DND-41 (cell line): Measurements from ENCODE around the gene TNS3.

Source experiments
- EZH2 ChIP-seq: IDR thresholded peaks from 3 replicates; pipeline ENCODE4 v1.6.1; 2012; ENCODE audit warnings: borderline replicate concordance, low read depth, mild to moderate bottlenecking, moderate library complexity, low read length, inconsistent platforms; ENCODE audit not compliant: severe bottlenecking
- TF ChIP-seq, protein P1 (sequence below): IDR thresholded peaks from 2 replicates; pipeline ENCODE4 v1.5.1; 2012; ENCODE audit warnings: borderline replicate concordance, low read length, moderate library complexity, mild to moderate bottlenecking; ENCODE audit not compliant: poor library complexity, severe bottlenecking; ENCODE audit errors: extremely low read depth

DNA sequence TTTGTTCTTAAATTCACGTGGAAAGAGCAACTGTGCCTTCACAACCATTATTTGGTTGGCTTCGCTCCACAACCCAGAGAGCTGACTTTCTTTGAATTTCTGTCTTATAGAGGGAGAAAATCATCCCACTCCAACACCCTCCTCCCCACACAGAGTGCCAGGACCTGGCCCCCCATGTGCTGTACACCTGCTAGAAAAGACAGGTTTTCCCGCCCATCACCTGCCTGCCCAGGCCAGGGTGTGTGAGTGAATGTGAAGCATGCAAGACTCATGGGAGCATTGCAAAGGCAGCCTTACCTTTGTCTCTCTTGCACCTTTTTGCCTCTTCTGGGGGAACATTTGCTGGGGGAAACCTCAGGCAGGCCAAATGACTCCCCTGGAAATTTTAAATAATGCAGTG, 319.0 kb downstream of the TNS3 start:
- TF ChIP-seq, protein P1, sequence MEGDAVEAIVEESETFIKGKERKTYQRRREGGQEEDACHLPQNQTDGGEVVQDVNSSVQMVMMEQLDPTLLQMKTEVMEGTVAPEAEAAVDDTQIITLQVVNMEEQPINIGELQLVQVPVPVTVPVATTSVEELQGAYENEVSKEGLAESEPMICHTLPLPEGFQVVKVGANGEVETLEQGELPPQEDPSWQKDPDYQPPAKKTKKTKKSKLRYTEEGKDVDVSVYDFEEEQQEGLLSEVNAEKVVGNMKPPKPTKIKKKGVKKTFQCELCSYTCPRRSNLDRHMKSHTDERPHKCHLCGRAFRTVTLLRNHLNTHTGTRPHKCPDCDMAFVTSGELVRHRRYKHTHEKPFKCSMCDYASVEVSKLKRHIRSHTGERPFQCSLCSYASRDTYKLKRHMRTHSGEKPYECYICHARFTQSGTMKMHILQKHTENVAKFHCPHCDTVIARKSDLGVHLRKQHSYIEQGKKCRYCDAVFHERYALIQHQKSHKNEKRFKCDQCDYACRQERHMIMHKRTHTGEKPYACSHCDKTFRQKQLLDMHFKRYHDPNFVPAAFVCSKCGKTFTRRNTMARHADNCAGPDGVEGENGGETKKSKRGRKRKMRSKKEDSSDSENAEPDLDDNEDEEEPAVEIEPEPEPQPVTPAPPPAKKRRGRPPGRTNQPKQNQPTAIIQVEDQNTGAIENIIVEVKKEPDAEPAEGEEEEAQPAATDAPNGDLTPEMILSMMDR = no peak
- TF ChIP-seq EZH2 = no peak
